Measurements from ENCODE around the gene SSH3.
A peak's percentile ranks its signal among the peaks of the same experiment; 100 is the strongest.
"Not testable (repeated sequence)": the region's sequence is repeated elsewhere in the genome, so short reads cannot be mapped to it uniquely, and the experiment has no call there.

SSH3 gene, protein sequence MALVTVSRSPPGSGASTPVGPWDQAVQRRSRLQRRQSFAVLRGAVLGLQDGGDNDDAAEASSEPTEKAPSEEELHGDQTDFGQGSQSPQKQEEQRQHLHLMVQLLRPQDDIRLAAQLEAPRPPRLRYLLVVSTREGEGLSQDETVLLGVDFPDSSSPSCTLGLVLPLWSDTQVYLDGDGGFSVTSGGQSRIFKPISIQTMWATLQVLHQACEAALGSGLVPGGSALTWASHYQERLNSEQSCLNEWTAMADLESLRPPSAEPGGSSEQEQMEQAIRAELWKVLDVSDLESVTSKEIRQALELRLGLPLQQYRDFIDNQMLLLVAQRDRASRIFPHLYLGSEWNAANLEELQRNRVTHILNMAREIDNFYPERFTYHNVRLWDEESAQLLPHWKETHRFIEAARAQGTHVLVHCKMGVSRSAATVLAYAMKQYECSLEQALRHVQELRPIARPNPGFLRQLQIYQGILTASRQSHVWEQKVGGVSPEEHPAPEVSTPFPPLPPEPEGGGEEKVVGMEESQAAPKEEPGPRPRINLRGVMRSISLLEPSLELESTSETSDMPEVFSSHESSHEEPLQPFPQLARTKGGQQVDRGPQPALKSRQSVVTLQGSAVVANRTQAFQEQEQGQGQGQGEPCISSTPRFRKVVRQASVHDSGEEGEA

DNA sequence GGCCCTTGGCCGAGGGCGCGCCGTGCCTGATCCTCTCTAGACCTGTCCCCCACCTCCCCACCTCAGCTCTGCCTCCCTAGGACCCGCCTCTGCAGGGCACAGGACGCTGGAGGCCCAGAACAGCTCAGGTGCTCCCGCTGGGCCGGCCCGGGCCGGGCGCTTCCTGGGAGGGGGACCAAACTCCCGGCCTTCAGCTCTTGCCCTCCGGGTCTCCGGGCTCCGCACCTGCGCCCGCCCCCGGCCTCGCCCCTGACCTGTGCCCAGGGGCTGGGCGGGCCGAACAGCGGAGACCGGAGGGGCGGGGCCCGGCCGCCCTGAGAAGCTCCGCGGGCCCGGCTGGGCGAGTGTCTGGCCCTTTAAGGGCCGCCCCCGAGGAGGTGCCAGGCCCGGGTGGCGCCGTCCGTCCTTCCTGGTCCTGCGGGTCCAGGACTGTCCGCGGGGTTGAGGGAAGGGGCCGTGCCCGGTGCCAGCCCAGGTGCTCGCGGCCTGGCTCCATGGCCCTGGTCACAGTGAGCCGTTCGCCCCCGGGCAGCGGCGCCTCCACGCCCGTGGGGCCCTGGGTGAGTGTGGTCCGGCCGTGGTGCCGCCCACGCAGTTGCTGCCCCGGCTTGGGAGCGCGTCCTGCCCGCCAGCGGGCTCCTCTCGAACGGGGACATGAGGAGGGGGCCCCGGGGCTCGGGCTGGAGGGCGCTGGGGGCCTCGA lies at the start of gene SSH3:
Gene SSH3, plus strand, starts transcription at position 399 of the 703 bp plus-strand sequence. Its CDS starts 96 bp downstream, at position 495.
- peak; percentile 37 for DNase-seq

DNA sequence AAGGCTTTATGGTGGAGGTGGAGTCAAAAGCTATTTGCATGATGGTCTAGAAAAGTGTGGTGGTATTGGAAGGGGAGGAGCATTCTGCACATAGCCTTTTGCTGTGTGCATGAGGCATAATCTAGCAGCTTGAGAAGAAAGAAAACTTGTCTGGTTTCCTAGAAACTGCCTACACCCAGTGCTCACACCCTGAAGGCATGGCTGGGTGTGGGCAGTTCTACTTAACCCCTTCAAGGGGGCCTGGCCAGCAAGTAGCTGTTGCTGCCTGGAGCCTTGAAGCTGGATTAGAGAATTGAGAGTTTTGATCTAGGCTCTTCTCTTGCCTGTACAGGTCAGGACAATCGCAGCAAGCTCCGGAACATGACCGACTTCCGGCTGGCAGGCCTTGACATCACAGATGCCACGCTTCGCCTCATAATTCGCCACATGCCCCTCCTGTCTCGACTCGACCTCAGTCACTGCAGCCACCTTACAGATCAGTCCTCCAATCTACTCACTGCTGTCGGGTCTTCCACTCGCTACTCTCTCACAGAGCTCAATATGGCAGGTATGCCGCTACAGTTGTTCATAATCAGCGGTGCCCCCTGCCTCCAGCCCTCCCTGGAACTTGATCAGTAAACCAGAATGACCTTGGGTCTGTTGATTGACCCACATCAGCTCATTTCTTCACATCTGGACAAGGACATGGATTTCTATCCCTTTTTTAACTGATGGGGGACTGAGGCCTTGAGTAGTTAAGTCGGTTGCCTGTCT lies 49.3 kb upstream of the SSH3 start:
- no peak for DNase-seq

DNA sequence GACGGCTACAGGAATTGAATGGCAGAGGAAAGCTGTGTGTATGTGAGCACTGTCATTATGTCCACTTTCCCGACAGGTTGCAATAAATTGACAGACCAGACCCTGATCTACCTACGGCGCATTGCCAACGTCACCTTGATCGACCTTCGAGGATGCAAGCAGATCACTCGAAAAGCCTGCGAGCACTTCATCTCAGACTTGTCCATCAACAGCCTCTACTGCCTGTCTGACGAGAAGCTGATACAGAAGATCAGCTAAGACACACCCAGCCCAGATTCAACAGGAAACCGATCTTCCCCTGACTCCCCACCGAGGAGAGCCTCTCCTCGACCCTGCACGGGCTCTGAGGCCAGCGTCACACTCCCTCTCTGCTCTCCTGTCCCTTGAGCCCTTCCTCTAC lies 48.5 kb upstream of the SSH3 start:
- DNase-seq = no peak

DNA sequence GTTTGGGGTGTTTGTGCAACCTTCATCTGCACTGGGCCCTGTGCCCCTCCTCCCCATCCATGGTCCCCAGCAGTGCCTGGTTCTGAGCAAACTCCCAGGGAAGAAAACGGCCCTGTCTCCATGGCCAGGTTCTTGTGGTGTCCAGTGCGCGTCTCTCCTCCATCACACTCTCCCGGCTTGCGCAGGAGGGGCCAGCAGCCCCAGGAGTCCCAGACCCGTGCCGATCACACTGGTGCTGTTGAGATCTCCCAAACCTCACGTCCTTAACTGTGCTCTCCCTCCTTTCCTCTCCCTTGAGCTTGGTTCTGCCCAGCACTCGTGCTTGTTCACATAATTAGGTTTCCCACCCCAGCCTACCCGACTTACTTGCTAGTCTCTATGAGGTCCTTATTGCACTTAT lies 48.0 kb upstream of the SSH3 start:
- no peak for DNase-seq

DNA sequence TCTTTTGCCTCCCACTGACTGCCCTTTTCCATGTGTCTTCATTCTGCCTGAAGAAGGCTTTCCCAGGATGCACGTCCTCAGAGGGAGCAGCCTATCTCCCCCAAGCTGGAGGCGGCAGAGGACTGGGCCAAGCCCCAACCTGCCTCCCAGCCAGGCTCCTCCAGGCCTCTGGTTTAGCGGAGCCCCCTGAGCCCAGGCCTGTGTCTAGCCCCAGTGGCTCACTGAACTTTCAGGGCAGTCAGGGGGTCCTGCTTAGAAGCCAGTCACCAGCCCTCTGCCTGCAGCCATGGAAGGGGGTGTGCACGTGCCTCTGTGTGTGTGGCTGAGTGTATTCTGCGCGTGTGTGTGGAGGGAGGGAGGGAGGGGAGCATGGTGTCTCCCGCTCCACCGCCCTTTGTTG lies 47.5 kb upstream of the SSH3 start:
- DNase-seq = no peak

DNA sequence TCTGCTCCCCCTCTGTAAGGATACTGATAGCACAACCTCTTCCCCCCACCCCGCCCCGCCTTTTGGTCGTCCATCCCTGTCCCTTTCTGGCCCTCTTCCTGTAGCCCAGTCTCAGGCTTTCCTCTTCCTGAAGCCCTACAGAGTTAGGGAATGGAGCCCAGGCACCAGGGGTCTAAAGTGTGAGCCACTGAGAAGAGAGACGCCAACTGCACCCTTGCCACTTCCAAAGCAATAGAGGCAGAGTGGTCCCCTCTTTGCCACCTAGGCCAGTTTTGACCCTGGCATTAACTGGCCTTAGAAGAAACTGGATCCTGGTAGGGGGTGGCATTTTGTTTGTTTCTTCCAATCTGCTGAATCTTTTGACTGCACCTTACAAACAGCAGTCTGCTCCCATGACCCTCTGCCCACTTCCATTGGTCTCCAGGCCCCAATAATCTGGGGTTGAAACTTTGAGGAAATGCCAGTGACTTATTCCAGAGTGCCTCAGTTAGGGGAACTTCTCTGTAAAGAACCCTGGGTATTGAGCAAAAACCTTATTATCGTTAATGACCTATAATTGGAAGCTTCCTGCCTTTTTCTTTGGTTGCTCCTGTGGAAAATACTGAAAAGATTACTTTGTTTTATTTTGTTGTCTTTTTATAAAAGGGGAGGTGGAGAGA lies 46.7 kb upstream of the SSH3 start:
- DNase-seq = no peak

DNA sequence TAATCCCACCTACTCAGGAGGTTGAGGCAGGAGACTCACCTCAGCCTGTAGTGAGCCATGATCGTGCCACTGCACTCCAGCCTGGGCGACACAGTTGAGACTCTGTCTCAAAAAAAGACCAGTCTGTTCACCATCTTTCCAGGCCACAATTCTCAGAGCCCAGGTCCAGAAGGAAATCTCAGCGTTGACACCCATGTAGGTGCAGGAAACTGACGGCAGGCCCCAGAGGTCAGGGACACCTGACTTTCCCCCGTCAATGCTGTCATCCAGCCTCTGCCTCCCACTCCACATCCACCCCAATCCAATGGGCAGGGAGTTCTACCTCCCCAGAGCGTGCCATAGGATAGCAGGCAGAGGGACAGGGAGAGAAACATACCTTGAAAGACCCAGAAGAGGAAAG lies 42.9 kb upstream of the SSH3 start:
- no peak for DNase-seq

DNA sequence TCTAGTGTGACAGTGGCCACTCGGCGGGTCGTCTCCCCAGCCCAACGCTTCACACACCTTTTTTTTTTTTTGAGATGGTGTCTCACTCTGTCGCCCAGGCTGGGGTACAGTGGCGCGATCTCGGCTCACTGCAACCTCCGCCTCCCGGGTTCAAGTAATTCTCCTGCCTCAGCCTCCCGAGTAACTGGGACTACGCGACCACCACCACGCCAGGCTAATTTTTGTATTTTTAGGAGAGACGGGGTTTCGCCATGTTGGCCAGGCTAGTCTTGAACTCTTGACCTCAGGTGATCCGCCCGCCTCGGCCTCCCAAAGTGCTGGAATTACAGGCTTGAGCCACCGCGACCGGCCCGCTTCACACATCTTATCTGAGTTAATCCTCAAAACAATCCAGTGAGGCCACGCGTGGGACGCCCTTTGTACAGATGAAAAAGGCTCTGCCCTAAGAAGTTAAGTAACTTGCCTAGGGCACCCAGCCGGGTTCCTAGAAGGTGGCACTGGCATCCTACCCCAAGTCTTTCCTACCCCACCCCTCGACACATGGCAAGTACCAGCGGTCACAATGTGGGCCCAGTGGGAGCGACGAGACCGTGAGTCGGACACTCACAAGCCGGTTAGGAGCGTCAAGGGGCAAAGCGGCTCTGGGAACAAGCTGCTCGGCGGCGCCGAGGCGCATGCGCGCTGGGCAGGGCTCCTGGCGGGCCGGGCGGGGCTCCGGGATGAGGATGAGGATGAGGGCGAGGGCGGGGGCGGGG lies 42.3 kb upstream of the SSH3 start:
- not testable (repeated sequence) for DNase-seq

DNA sequence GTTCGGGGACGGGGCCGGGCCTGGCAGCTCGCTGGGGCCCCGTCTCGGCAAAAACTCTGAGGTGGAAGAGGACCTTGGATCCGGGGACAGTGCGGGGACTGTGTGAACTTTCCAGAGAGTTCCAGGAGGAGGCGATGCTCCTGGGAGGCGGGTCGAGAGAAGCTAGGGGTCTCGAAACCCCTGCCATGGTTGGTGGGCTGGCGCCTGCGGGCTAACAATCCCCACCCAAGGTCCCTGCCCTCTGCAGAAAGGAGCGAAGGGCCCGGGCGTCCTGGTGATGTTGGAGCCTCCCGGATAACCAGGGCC lies 41.7 kb upstream of the SSH3 start:
- no peak for DNase-seq

DNA sequence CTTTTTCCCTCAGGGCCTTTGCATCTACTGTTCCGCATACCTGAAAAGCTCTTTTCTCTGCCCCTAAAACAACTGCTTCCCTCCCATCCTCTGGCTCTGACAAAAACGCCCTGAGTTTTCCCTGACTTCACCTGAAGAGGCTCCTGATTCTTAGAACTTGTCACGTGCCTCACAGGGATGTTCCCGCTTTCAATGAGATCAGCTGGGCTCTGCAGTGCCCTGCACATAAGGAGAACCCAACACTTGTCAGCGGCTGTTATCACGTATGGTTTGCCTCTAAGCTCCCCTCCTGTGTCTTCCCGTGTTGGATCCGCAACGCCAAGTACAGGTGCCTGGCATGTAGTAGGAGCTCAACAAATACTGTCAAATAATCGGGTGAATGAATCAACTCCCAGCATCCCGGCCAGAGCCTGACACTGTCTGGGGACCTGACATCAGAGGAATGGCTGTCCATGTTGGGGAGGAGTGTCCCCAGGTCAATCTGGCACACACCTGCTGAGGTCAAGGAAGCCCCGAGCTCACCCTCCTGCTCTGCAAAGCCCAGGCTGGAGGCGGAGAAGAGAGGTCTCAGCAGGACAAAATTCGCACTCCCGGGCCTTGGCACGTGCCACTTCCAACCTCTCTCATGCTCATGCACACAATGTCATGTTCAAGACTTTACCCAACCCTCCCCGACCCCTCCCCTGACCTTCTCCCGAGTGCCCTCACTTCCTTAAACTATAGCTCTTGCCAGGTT lies 41.2 kb upstream of the SSH3 start:
- no peak for DNase-seq

DNA sequence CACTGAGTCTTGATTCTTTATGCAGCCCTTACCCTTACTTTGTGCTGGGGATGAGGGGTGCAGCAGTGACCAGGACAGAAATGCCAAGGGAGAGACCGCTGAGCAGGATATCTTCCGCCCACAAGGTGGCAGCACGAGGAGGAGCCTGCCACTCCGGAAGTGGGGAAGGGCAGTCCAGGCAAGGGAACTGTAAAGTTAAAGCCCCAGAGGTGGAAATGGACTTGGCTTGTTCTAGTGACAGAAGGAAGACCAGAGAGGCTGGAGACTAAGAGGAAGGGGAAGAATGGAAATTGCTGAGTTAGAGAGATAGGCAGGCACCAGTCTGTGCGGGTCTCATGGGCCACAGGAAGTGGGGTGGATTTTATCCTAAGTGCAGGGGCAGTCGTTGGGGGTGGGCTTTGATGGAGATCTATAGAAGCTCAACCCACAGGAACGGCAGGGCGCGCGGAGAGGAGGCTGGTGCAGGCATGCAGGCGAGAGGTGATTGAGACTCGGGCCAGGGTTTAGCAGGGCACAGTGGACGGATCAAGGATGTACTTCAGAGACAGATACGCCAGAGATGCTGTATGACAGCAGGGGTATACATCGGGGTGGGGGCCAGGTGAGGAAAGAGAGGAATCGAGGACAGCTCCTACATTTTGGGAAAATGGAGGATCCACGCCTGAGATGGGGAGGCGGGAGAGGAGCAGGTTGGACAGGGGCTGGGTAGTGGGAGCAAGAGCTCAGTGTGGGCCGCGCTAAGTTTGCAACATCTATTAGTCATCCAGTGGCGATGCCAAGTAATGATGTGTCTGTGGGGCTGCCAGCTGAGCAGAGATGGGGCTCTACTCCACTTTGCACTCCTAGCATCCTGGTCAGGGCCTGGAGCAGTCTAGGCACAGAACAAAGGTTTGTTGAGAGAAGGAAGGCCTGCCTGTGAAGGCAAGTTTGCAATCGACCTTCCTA lies 40.3 kb upstream of the SSH3 start:
- peak; percentile 73 for DNase-seq

DNA sequence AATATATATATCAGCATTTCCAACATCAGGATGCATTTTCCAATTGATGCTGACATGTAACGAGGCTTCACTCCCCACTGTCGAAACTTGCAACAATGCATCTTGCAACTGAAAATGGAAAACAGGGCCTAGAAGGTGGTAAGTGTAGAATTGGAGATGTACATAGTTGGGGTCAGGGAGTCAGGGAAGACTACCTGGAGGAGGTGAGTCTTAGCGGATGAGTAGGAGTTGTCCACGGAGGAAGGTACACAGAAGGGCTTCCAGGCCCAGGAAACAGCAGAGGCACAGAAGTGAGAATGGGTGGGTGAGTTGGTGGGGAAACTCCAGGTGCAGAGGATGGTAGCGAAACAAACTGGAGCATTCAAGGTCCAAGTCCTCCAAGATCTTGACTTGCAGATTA lies 39.1 kb upstream of the SSH3 start:
- DNase-seq = no peak

DNA sequence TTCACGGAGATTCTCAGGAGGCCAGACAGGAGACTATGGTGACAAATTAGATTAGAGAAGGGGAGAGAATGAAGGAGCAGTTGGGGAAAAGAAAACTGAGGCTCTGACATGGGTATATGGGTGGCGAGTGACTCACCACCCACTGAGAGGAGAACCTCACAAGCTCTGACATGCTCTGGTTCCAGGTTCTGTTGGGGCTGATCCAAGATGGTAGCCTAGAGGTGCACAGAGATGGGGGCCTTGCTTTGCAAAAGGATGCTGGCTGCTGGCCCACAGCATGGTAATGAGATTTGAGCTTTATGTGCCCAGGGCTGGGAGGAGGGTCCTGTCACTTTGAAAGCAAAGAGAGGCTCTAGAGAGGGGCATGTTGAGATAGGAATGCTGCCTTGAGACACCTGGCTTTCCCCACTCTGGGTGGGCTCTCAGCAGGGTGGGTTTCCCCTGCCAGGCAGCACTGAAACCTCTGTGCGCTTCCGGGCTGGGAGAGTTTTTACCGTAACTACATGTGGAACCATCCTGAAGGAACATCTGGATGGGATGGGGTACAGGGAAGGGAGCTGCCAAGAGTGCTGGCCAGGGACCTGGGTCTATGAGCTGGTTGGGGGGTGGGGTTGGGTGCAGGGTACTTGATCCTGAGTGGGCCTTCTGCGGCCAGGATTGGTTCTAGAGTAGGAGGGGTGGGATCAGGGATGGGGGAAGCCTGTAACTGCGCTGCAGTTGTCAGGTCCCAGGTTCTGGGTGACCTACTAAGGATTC lies 38.3 kb upstream of the SSH3 start:
- no peak for DNase-seq

DNA sequence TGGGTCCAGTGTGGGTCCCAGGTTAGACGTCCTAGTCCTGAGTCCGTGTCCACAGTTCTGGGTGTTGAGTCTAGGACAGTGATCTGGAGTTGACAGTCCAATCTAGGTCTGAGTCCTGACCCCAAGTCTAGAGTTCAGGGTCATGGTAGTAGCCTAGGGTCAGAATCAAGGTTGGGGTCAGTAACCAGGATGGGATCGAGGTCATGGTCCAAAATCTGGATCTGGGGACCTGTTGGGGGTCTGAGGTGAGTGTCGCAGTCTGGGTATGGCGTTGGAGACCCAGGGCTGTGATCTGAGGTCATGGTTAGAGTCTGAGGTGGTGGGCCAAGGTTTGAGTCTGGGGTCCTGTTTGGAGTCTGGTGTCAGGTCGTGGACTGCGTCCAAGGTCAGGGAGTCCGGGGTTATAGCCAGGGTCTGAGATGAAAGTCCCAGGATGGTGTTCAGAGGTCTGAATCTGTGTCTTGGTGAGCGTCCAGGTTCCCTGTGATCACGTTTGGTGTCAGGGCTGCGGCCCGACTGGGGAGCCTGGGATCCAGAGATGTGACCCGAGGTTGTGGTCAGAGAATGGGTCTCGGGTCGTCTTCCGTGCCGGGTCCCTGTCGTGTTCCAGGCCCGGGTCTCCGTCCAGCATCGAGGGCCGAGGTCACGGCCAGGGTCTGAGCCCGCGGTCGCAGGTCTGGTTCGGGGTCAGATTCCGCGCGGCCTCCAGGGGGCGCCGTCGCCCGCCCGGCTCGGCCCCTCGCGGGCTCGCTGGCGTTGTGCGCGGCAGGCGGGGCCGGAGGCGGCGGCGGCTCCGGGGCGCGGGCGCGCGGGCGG lies 37.5 kb upstream of the SSH3 start:
- DNase-seq = peak; percentile 74

DNA sequence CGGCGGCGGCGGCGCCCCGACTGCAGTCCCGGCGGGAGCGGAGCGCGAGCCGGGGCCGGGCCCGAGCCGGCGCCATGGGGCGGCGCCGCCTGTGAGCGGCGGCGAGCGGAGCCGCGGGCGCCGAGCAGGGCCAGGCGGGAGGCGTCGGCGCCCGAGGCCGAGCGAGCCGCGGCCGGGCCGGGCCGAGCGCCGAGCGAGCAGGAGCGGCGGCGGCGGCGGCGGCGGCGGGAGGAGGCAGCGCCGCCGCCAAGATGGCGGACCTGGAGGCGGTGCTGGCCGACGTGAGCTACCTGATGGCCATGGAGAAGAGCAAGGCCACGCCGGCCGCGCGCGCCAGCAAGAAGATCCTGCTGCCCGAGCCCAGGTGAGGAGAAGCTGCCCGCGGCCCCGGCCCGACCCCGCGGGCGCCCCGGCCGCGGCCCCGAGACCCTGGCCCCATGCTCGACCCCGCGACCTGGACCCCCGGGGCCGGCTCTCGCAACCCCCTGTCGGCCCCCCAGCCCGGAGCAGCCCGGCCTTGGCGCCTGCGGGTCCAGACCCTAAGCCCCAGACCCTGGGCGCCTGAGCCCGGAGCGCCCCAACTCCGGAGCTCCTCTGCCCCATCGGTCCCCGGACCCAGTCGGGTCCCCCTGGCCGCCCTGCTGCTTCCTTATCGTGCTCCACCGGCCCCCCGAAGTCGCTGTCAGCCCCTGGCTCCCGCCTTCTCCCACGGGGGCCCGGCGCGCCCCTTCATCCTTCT lies 36.7 kb upstream of the SSH3 start, which contains the start of gene GRK2:
Gene GRK2, plus strand, starts transcription at position 25 of the 739 bp plus-strand sequence. Its CDS starts 227 bp downstream, at position 252.
- DNase-seq = peak; percentile 48

DNA sequence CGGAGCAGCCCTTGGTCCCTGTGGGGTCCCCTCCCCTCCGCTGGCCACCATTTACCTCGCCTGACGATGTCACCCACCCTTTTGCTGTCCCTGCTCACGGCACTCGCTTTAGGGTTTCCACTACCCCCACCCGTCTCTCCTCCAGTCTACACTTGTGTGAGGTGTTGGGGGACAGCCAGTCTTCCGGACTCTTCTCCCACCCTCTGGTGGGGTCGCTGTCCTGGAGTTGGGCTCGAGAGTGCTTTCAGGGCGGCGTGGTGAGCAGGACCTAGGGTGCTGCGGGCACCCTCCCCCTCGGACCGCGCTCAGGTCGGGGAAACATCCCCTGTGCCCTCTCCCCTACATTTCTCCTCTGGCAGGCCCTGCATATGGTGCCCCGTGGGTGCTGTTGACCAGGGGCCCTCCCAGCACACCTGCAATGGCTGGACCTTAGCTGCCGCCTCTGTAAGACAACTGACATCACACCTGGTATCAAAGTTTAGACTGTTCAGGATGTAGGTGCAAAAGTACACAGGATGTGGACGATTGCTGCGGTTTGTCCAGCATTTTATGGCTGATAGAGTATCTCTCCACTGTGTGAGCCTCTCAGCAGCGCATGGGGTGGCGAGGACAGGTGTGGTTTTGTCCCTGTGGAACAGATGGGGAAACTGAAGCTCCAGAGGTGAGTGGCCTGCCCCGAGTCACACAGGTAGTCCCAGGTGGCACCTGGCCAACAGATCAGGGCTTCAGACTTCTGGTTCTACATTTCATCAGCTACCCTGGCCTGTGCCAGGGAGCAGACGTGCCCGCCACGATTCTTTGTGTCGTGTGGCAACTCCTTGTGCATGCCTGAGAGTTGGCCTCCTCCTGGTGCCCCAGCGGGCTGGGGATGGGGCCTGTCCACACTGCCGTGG lies 35.9 kb upstream of the SSH3 start:
- no peak for DNase-seq
